Forelimb muscle (tissue), 1 donor: ENCODE measurements around the gene CARD14. TPM values are rescaled to one million over a fixed set of nuclear protein-coding genes. Genes with fewer than 3 reads are reported as not detected.
"Not testable (repeated sequence)": the region's sequence is repeated elsewhere in the genome, so short reads cannot be mapped to it uniquely, and the experiment has no call there.

ENCODE experiments used
- DNase-seq: peaks from one replicate; pipeline ENCODE4 v3.0.0-alpha.2; 2013; ENCODE audit warnings: low read depth
- polyA plus RNA-seq: library from polyadenylated mRNA; unstranded; fragments of 120-200 nt; gene quantifications from one replicate; pipeline ENCODE4 v1.2.1, GENCODE V29; 2013; ENCODE audit not compliant: insufficient read length

The CARD14 gene
- polyA plus RNA-seq, 1 donor: 0.92 TPM

GRCh38 chr17:80248894-80249710 is 79.3 kb downstream of the CARD14 start:
- DNase-seq: no peak

GRCh38 chr17:80251966-80252365 is 82.1 kb downstream of the CARD14 start:
- DNase-seq: no peak

DNA sequence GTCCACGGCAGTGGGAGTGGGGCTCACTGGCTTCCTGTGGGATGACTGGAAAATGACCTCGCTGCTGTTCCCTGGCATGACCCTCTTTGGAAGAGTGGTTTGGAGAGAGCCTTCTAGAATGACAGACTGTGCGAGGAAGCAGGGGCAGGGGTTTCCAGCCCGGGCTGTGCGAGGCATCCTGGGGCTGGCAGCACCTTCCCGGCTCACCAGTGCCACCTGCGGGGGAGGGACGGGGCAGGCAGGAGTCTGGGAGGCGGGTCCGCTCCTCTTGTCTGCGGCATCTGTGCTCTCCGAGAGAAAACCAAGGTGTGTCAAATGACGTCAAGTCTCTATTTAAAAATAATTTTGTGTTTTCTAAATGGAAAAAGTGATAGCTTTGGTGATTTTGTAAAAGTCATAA is 83.0 kb downstream of the CARD14 start:
- DNase-seq: no peak

- no peak for DNase-seq
Measured at GRCh38 chr17:80253631-80254395, 84.0 kb downstream of the CARD14 start.

GRCh38 chr17:80254396-80255251 is 84.8 kb downstream of the CARD14 start:
- DNase-seq: no peak

DNA sequence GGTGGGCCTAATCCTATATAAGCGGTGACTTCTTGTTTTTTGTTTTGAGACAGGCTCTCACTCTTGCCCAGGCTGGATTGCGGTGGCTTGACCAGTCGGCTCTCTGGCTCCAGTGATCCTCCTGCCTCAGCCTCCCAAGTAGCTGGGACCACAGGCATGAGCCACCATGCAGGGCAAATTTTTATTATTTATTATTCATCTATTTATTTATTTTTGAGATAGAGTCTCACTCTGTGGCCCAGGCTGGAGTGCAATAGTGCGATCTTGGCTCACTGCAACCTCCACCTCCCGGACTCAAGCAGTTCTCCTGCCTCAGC is 86.2 kb downstream of the CARD14 start:
- no peak for DNase-seq

- DNase-seq: no peak
Measured at GRCh38 chr17:80257716-80258213, 87.9 kb downstream of the CARD14 start.

- DNase-seq: not testable (repeated sequence)
Measured at GRCh38 chr17:80258296-80258695, 88.5 kb downstream of the CARD14 start.

Other genes starting within 250 kb of the CARD14 start
- 26.2 TPM for gene TBC1D16, start 134.2 kb upstream of the CARD14 start, polyA plus RNA-seq
- gene CCDC40, start 133.4 kb upstream of the CARD14 start, polyA plus RNA-seq: 5.5 TPM
- 33.8 TPM for gene GAA, start 68.4 kb upstream of the CARD14 start, polyA plus RNA-seq
- gene EIF4A3, start 22.9 kb upstream of the CARD14 start, polyA plus RNA-seq: 63.5 TPM
- gene SGSH, start 50.3 kb downstream of the CARD14 start, polyA plus RNA-seq: 19.7 TPM
- gene SLC26A11, start 50.4 kb downstream of the CARD14 start, polyA plus RNA-seq: 8.1 TPM
- 31.0 TPM for gene RNF213, start 90.8 kb downstream of the CARD14 start, polyA plus RNA-seq
- 21.9 TPM for gene ENDOV, start 245.1 kb downstream of the CARD14 start, polyA plus RNA-seq